Stimulated activated CD4-positive, alpha-beta T cell treated with anti-CD3 and anti-CD28 coated beads, Interleukin-12 subunit alpha, Interleukin-12 subunit beta, amount 100 ng/mL, for 24 hours (primary cell): ENCODE measurements around the gene BCAR3.

Source experiments
- DNase-seq, 2 experiments: peaks; one replicate each; pipeline ENCODE4 v3.0.0-alpha.2; 2020; ENCODE audit warnings: low read depth in 2 of 2

BCAR3 gene

DNA sequence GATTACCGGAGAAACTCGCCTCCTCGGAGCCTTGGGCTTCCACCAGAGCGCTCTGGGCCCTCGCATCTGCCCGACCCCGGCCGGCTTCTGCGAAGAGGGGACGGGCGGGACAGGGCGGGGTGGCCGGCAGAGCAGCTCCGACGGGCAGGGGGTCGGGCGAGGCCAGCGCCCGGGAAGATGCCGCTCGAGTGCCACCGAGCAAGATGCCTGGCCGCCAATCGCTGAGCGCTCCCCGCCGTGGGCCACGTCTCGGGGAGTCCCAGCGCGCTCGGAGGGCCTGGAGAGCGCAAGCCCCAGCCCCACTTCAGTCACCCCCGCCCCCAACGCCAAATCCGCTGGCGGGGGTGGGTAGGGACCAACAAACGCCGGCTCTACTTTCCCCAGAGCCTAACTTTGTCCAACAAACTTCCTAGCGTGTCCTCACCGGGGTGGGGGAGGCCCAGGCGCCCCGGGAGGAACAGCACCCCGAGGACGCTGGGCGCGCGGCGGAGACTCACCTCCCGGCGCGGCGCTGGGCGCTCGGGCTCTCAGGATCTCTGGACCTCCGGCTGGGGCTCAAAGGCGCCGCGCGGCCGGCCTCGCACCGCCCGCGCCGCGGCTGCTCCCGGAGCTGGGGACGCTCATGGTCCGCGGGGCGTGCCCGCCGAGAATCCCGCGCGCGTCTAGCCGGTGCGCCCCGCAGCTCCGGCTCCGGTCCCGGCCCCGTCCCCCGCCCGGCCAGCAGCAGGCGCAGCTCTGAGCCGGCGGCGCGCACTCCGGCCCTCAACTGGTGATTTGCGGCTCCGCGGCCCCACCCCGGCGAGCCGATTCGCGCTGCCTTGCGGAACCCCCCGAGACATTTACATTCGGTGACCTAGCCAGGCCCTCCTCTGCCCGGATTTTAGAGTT, at the start of gene BCAR3:
TSS of gene BCAR3 (minus strand) at position 737 of the 888 bp plus-strand sequence. CDS start 6,907 bp downstream, outside the sequence.
- DNase-seq = peak in 1 of 2 experiments; percentile 19

GRCh38 chr1:93730621-93731020, 49.0 kb upstream of the BCAR3 start:
- no peak for DNase-seq

GRCh38 chr1:93729906-93730305, 48.3 kb upstream of the BCAR3 start:
- no peak for DNase-seq

- no peak for DNase-seq
Measured at GRCh38 chr1:93729502-93729901, 47.9 kb upstream of the BCAR3 start.

GRCh38 chr1:93728480-93729131, 47.0 kb upstream of the BCAR3 start:
- no peak for DNase-seq

GRCh38 chr1:93723733-93724270, 42.2 kb upstream of the BCAR3 start:
- DNase-seq = no peak

GRCh38 chr1:93723110-93723509, 41.5 kb upstream of the BCAR3 start:
- no peak for DNase-seq

- no peak for DNase-seq
Measured at GRCh38 chr1:93722081-93723031, 40.7 kb upstream of the BCAR3 start.

DNA sequence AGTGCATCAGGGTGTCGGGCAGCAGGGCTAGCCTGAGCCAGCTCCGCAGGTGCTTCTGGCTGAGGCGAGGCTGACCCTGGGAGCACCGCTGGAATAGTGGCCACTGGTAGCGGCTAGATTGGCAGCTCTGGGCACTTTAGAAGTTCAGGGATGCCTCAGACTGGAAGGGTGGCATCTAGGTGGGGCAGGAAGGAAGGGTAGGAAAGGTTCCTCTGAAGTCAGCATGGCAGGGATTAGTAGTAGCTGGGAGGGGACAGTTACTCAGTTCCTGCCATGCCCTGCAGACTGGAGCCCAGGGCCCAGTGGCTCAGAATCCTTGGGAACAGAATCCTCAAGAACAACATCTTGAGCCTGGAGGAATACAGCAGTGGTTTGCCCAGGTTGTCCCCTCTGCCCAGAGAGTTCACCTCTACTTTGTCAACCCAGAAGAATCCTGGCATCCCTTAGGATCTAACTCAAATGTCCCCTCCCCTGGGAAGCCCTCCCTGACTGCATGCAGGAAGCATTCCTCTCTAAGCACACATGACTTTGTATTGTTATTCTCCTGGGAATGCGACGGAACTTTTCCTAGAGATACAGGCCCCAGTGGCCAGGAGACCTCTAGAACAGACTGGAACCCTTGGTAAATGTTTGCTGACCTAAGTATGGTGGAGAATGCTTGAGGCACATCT, 39.5 kb upstream of the BCAR3 start:
- DNase-seq = no peak

GRCh38 chr1:93717640-93718039, 36.0 kb upstream of the BCAR3 start:
- DNase-seq = no peak

DNA sequence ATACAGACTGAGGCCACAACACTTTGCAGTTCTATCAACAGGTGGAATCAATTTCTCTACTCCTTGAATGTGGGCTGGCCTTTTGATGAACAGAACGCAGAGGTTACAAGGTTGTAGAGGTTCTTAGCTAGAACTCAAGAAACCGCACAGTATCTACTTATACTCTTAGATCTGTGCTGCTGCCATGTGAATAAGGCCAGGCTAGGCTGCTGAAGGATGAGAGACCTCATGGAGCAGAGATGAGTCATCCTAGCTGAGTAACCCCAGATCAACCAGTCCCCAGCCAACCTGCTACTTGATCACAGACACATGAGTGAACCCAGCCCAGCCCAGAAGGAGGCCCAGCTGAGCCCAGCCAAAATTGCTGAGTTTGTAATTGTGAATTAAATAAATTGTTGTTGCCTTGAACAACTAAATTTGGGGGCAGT, 35.3 kb upstream of the BCAR3 start:
- DNase-seq = peak in 1 of 2 experiments; percentile 20

DNA sequence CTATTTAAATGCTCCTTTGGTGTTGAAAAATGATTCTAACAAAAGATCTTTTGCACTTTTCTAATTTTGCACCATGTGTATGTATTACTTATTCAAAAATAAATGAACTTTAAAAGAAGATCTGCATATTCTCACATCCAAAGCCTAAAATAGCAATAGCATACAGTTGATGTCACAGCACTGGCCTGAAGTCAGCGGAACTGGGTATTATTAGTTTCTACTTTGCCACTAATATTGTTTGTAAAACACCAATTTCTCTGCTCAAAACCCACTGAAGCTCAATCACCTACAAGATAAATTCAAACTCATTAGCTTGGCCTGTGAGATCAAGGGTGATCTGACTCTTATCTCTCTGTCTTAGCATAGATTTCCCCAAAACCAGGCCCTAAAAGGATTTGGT, 34.5 kb upstream of the BCAR3 start:
- no peak for DNase-seq

GRCh38 chr1:93715529-93716126, 34.0 kb upstream of the BCAR3 start:
- peak in 1 of 2 experiments; percentile 28 for DNase-seq

GRCh38 chr1:93714356-93714755, 32.7 kb upstream of the BCAR3 start:
- no peak for DNase-seq

DNA sequence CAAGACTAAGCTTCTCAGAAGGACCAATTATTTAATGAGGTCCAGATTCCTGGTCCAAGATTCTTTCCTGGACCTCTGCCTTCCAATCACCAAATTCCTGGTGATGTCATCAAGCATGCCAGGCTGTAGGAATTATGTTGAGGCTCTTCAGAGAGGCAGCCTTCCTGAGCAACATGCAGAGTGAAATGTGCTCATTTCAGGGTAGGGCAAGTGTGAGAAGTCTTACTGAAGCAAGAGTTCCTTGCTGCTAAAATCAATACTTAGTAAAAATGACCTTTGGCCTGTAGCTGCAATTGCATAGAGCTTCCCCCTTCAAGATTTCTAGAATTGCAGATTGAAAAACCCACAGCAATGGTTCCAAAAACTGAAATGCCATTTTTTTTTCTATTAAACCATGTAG, 31.7 kb upstream of the BCAR3 start:
- DNase-seq = no peak

- DNase-seq = no peak
Measured at GRCh38 chr1:93712741-93713140, 31.1 kb upstream of the BCAR3 start.

DNA sequence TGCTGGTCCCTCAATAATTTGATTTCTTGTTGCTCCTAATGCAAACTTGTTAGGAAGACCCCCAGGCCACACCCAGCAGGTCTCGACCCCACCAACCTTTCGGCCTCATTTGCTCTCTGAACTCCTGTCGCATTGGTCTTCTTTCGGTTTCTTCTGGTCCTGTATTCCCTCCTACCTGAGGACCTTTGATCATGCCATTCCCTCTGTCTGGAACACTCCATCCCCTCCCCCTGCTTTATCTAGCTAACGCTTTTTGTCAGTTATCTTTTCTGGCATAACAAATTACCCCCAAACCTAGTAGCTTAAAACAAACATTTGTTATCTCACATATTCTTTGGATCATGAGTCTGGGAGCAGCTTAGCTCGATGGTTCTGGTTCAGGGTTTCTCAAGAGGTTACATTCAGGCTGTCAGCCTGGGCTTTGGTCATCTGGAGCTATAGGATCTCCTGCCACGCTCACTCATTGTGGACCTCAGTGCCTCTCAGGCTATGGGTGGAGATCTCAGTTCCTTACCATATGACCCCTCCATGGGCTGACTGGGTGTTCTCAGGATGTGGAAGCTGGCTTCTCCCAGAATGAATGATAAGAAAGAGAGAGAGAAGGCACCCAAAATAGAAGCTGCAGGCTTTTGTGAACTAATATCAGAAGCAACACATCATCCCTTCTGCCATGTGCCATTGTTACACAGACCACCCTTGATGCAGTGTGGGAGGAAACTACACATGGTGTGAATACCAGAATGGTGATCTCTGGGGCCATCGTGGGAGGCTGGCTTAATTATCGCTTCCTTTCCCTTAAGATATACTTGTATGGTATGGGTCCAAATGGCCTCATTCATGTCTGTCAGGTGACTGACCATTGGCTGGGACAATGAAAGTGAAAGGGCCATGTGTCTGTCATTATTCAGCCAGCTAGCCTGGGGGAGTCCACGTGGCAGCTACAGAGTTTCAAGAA, 29.1 kb upstream of the BCAR3 start:
- no peak for DNase-seq

- no peak for DNase-seq
Measured at GRCh38 chr1:93708734-93709481, 27.3 kb upstream of the BCAR3 start.

DNA sequence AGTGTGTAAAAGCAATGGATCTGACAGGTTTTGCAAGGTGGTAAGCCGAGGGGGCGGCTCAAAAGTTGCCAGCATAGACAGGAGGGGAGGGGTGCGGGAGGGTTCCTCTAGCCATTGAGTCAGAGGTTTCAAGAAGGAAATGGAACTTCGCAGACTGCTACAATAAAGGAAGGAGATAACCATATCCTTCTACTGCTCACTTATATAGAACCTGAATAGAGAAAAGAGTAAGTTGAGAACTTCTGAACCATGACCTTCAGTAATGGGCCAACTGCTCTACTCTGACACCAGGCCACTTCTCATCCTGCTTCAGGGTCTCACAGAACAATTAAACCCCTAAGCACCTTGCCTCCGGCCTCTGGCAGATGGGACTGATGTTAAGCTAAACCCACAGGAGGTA, 26.3 kb upstream of the BCAR3 start:
- peak; percentile 17 to 53 for DNase-seq
